SU-DHL-6 (cell line): Measurements from ENCODE around the gene ARL8B.

Experiments
- EZH2phosphoT487 ChIP-seq: fragments of 200-600 bp; sonication (generic), shearing (Covaris generic); conservative IDR thresholded peaks from 2 replicates; pipeline ENCODE4 v1.6.1; 2018; ENCODE audit warnings: mild to moderate bottlenecking, antibody characterized with exemption, low read length, moderate library complexity, mixed read lengths
- TF ChIP-seq, protein P1 (sequence below): fragments of 200-600 bp; sonication (generic); IDR thresholded peaks from one replicate; pipeline ENCODE4 v1.5.1; 2017; ENCODE audit warnings: antibody characterized with exemption, mild to moderate bottlenecking, low read length, moderate library complexity; ENCODE audit not compliant: insufficient read depth, poor library complexity, severe bottlenecking

DNA sequence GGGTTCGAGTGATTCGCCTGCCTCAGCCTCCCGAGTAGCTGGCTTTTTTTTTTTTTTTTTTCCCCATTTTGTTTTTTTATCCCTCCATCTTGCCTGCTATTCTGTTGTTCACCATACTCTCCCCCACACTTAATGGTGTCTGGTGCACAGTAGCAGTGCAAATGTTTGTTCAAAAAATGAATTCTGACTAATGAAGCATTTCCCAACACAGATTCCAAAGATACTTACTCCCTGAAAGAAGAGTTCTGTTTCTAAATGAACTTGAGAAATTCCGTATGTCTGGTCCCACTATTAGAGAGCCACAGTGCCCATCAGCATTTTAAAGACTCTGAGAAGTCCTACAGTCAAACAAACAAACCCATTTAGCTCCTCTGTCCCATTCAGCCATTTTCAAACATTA lies 74.9 kb downstream of the ARL8B start:
- no peak for TF ChIP-seq EZH2phosphoT487
- TF ChIP-seq, protein P1, sequence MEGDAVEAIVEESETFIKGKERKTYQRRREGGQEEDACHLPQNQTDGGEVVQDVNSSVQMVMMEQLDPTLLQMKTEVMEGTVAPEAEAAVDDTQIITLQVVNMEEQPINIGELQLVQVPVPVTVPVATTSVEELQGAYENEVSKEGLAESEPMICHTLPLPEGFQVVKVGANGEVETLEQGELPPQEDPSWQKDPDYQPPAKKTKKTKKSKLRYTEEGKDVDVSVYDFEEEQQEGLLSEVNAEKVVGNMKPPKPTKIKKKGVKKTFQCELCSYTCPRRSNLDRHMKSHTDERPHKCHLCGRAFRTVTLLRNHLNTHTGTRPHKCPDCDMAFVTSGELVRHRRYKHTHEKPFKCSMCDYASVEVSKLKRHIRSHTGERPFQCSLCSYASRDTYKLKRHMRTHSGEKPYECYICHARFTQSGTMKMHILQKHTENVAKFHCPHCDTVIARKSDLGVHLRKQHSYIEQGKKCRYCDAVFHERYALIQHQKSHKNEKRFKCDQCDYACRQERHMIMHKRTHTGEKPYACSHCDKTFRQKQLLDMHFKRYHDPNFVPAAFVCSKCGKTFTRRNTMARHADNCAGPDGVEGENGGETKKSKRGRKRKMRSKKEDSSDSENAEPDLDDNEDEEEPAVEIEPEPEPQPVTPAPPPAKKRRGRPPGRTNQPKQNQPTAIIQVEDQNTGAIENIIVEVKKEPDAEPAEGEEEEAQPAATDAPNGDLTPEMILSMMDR = no peak
